Skeletal muscle tissue (tissue), 4 donors: ENCODE data around the gene WNK4. TPM values are rescaled to one million over a fixed set of nuclear protein-coding genes. Genes with fewer than 3 reads are reported as not detected.
A peak's percentile ranks its signal among the peaks of the same experiment; 100 is the strongest.

ENCODE experiments used
- H3K27ac ChIP-seq: one replicate; pipeline ENCODE4 v1.7.0; 2013; ENCODE audit warnings: mild to moderate bottlenecking, low read depth, low read length, inconsistent platforms
- H3K27me3 ChIP-seq, 3 donors: one replicate each; pipeline ENCODE4 v1.7.0; 2013; ENCODE audit warnings: low read length in 3 of 3; ENCODE audit not compliant: control insufficient read depth in 3 of 3, insufficient read depth in 3 of 3
- H3K36me3 ChIP-seq, 3 donors: one replicate each; pipeline ENCODE4 v1.7.0; 2013; ENCODE audit warnings: low read length in 3 of 3; ENCODE audit not compliant: control insufficient read depth in 3 of 3, insufficient read depth in 3 of 3
- H3K4me1 ChIP-seq, 3 donors: one replicate each; pipeline ENCODE4 v1.7.0; 2013; ENCODE audit warnings: low read length in 3 of 3, mild to moderate bottlenecking in 3 of 3; ENCODE audit not compliant: control insufficient read depth in 3 of 3, insufficient read depth in 3 of 3
- H3K4me3 ChIP-seq, 3 donors: one replicate each; pipeline ENCODE4 v1.7.0; 2013; ENCODE audit warnings: low read length in 3 of 3
- H3K9ac ChIP-seq, 3 donors: one replicate each; pipeline ENCODE4 v1.7.0; 2013; ENCODE audit warnings: low read length in 3 of 3, mild to moderate bottlenecking in 3 of 3, moderate library complexity in 2 of 3, low read depth in 1 of 3
- H3K9me3 ChIP-seq, 3 donors: one replicate each; pipeline ENCODE4 v1.7.0; 2013; ENCODE audit warnings: low read length in 3 of 3; ENCODE audit not compliant: control insufficient read depth in 3 of 3
- total RNA-seq: library from RNA; depleted of rRNA; stranded (reverse); fragments of >200 nt; gene quantifications from one replicate; pipeline ENCODE4 v1.2.3, GENCODE V29; 2014
- donor health status: Osteomylitis.

The WNK4 gene
- total RNA-seq, 1 donor from 2014 or later: not detected

DNA sequence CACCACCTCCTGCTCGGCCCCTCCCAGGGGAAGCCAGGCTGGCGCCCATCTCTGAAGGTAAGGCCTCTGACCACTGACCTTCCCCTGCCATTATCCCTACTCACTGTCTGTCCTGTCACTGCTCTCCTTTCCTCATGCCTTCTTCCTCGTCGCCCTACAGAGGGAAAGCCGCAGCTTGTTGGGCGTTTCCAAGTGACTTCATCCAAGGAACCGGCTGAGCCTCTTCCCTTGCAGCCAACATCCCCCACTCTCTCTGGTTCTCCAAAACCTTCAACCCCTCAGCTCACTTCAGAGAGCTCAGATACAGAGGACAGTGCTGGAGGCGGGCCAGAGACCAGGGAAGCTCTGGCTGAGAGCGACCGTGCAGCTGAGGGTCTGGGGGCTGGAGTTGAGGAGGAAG, 15.1 kb downstream of the WNK4 start:
- H3K9ac ChIP-seq: no peak overlapping the region
- H3K4me3 ChIP-seq: no peak overlapping the region
- no peaks in the 10 kb centered on the region for H3K9me3 ChIP-seq
- no peak overlapping the region for H3K27ac ChIP-seq
- peaks cover 19 to 27% (median 22%) of the 10 kb centered on the region in 3 donors for H3K4me1 ChIP-seq
- H3K27me3 ChIP-seq: peaks cover 0 to 5% (median 0%) of the 10 kb centered on the region in 3 donors
- H3K36me3 ChIP-seq: peaks cover 8 to 13% (median 11%) of the 10 kb centered on the region in 3 donors

DNA sequence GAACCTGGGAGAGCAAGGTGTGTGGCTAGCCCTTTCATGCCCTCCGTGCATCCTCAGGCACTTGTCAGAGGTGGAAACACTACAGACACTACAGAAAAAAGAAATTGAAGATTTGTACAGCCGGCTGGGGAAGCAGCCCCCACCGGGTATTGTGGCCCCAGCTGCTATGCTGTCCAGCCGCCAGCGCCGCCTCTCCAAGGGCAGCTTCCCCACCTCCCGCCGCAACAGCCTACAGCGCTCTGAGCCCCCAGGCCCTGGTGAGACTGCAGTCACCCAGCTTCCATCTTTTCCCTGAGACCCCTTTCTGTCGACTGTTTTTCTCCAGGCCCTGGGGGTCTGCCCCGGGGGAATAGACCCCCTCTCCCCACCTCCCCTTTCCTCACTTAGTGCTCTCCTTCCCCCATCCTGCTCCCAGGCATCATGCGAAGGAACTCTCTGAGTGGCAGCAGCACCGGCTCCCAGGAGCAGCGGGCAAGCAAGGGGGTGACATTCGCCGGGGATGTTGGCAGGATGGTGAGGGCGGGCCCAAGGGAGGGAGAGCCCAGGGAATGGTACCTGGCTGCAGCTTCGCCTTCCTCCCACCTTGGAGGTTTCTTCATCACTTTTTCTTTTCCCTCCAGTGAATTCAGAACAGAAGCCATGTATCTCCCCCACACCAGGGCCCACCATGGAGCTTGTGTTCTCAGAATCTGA, 15.8 kb downstream of the WNK4 start:
- H3K4me3 ChIP-seq: no peak overlapping the region
- peaks cover 8 to 13% (median 11%) of the 10 kb centered on the region in 3 donors for H3K36me3 ChIP-seq
- no peak overlapping the region for H3K27ac ChIP-seq
- peaks cover 19 to 27% (median 22%) of the 10 kb centered on the region in 3 donors for H3K4me1 ChIP-seq
- no peaks in the 10 kb centered on the region for H3K9me3 ChIP-seq
- no peaks in the 10 kb centered on the region for H3K27me3 ChIP-seq
- H3K9ac ChIP-seq: no peak overlapping the region

- Histone ChIP-seq H3K27me3 (no peaks in the 10 kb centered on the region), H3K27ac (no peak overlapping the region), H3K9me3 (no peaks in the 10 kb centered on the region), H3K4me3 (peak overlapping the region; percentile 98 to 100 (median 99)), H3K36me3 (peaks cover 8 to 13% (median 11%) of the 10 kb centered on the region in 3 donors), H3K9ac (peak overlapping the region; percentile 98 to 99 (median 98)), H3K4me1 (peaks cover 19 to 27% (median 22%) of the 10 kb centered on the region in 3 donors)
These were observed 16.9 kb downstream of the WNK4 start for GRCh38 chr17:42797067-42798007.

DNA sequence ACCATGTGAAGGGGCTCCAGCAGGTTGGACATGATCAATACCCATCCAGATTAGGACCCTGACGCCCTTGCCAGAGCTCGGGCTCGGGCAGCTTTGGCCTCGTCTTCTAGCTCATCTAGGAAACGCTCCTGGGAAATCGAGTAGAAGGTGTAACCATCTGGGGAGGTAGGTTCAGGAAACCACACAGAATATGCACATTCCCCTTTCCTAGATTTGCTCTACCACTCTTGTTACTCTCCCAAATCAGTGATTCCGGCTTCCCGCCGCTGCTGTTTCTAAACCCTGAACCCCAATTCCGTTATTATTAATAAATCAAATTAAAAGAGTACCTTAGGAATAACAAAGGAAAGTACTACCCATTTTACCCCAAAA, 17.6 kb downstream of the WNK4 start:
- Histone ChIP-seq H3K27me3 (no peaks in the 10 kb centered on the region), H3K9ac (peak overlapping the region; percentile 98 to 99 (median 98)), H3K4me1 (peaks cover 19 to 27% (median 22%) of the 10 kb centered on the region in 3 donors), H3K36me3 (peaks cover 8 to 13% (median 11%) of the 10 kb centered on the region in 3 donors), H3K27ac (peak overlapping the region; percentile 66), H3K9me3 (no peaks in the 10 kb centered on the region), H3K4me3 (peak overlapping the region; percentile 98 to 100 (median 99))

DNA sequence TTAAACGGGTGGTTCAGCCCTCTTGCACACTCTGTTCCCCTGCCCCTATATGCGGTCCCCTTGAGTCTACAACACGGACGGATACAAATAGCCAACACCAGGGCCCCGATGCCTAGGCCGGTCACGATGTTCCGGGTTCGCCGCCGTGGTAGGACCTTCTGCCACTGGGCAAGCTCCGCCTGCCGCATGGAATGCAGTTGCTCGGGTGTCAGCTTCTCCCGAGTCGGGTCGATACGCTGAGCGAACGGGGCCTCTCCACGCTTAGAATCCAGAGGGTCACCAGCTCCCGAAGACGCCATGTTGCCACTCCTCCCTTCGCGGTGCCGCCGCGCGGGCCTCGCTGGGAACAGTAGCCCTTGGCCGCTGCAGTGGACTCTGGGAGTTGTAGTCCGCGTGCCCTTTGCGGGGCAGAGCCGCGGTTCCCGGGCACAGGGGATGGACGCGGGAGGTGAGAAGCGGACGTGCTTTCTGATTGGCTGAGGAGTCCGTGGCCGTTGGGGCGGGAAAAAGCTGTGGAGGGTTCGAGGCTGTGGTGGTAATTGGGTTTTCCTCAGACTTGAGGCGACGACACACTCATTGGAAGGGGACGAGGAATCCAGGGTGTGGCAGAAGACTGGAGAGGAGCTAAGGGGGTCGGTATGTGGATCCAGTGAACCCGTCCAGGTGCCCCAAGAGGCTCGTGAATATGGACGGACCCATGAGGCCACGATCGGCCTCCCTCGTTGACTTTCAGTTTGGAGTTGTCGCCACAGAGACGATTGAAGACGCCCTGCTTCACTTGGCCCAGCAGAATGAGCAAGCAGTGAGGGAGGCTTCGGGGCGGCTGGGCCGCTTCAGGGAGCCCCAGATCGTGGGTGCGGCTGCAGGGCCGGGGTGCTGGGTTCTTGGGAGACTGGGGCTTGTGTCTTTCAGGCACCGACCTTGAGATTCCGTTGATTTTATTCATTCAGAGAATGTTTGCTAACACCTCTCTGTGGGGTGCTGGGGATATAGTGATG, 18.3 kb downstream of the WNK4 start, which contains the start of the genes CNTD1 and COA3:
CNTD1 (plus strand) TSS at position 479 of the 998 bp plus-strand sequence; CDS start at position 686, 207 bp downstream.
COA3 (minus strand) TSS at position 322 of the 998 bp plus-strand sequence; CDS start at position 299, 23 bp downstream.
- Histone ChIP-seq H3K27me3 (no peaks in the 10 kb centered on the region), H3K9ac (peak within 1 kb of the TSS; percentile 98 to 99 (median 98)), H3K4me3 (peak within 1 kb of the TSS; percentile 98 to 100 (median 99)), H3K36me3 (peaks cover 8 to 13% (median 11%) of the 10 kb centered on the region in 3 donors), H3K4me1 (peaks cover 19 to 27% (median 22%) of the 10 kb centered on the region in 3 donors), H3K27ac (peak within 1 kb of the TSS; percentile 66), H3K9me3 (no peaks in the 10 kb centered on the region)

- Histone ChIP-seq H3K4me1 (peaks cover 5 to 8% (median 5%) of the 10 kb centered on the region in 3 donors), H3K4me3 (no peak overlapping the region), H3K27ac (no peak overlapping the region), H3K9me3 (no peaks in the 10 kb centered on the region), H3K36me3 (peaks cover 0 to 2% (median 0%) of the 10 kb centered on the region in 3 donors), H3K9ac (no peak overlapping the region), H3K27me3 (no peaks in the 10 kb centered on the region)
These were observed 22.9 kb downstream of the WNK4 start for GRCh38 chr17:42803074-42803883.

GRCh38 chr17:42804918-42805367, 24.5 kb downstream of the WNK4 start:
- no peak overlapping the region for H3K9ac ChIP-seq
- H3K9me3 ChIP-seq: no peaks in the 10 kb centered on the region
- peaks cover 0 to 3% (median under 1%) of the 10 kb centered on the region in 3 donors for H3K36me3 ChIP-seq
- H3K27me3 ChIP-seq: no peaks in the 10 kb centered on the region
- H3K4me1 ChIP-seq: no peaks in the 10 kb centered on the region
- H3K4me3 ChIP-seq: no peak overlapping the region
- no peak overlapping the region for H3K27ac ChIP-seq

- Histone ChIP-seq H3K27me3 (no peaks in the 10 kb centered on the region), H3K4me3 (no peak overlapping the region), H3K4me1 (no peaks in the 10 kb centered on the region), H3K36me3 (peaks cover 7 to 13% (median 10%) of the 10 kb centered on the region in 3 donors), H3K9me3 (no peaks in the 10 kb centered on the region), H3K9ac (no peak overlapping the region), H3K27ac (no peak overlapping the region)
These were observed 25.8 kb downstream of the WNK4 start for GRCh38 chr17:42806249-42806648.
